Mammary epithelial cell (primary cell): ENCODE data around the gene TTC6.

ENCODE experiments used
- CTCF ChIP-seq, 2 donors: IDR thresholded peaks in 1 of 2; conservative IDR thresholded peaks in 1 of 2; 2 replicates each; pipeline ENCODE4 v1.5.1; 2011 to 2012; ENCODE audit warnings: inconsistent platforms in 2 of 2, low read length in 2 of 2, mild to moderate bottlenecking in 2 of 2, control low read depth in 1 of 2, low read depth in 1 of 2; ENCODE audit not compliant: insufficient read depth in 1 of 2; ENCODE audit errors: extremely low read depth in 1 of 2
- EZH2 ChIP-seq: IDR thresholded peaks from 2 replicates; pipeline ENCODE4 v1.6.1; 2012; ENCODE audit warnings: low read length, inconsistent platforms, borderline replicate concordance

DNA sequence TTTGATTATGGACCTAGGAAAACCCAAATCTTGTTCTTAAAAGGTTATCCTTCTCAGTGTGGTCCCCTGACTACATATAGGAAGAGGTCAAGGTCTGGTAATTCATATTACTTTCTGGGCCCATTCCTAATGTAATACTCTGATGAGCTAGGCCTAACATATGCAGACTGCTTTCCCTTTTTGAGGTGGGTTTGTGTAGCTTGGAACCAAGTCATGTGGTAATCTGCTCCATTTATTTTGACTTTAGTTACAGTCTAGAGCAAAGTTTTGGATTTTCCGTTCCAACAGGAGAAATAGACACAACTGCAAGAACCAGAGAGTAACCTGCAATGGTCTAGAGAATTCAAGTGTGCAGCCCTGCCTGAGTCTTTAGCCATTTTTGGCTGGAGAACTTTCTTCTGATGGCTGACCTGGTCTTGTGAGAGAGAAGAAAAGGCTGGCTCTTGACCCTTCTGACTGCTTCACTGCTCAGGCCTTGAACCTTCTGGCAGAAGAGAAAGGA, 22.5 kb downstream of the TTC6 start:
- TF ChIP-seq CTCF (conservative IDR thresholded peaks at IDR 0.05 in 1 of 2, IDR thresholded peaks at IDR 0.05 in 1 of 2; ENCODE audit: extremely low read depth in 1 of 2, insufficient read depth in 1 of 2, low read depth in 1 of 2, low read length in 2 of 2) (no peak), EZH2 (no peak)
